GM18517 (cell line): ENCODE data around the gene CFAP410.

Source experiments
- ATAC-seq: cut with Tn5 transposase; IDR thresholded peaks from one replicate; pipeline ENCODE4 v1.9.1; 2021; ENCODE audit warnings: mild to moderate bottlenecking, moderate library complexity; ENCODE audit not compliant: unreplicated experiment

The CFAP410 gene

DNA sequence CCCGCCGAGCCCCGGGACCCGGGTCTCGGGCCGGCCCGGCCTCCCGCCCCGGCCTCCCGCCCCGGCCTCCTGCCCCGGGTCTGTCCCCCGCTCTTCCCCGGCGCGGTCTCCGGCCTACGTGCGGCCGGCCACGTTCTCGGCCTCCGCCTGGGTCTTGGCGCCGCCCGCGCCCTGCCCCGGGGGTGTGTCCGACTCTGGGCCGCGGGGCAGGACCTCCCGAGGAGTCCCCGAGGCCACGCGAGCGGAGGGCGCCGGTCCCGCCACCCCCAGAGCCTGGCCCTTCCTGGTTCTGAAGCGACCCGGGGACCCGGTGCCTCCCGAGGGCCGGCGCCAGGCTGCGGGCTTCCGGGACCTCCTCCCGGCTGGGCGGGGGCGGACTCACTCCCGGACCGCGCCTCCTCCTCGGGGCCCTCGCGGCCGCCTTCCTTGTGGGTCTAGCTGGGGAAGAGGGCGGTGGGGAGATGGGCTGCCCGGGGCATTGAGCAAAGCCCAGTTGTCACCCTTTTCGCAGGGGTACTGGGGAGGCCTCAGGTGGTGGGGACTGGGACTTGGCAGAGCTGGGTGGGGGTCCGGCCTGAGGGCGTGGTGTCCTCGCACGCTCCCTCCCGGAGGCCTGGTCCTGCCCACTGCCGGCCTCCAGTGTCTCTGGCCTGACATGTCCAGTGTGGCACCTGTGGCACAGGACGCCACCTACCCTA, 38.8 kb downstream of the CFAP410 start:
- no peak for ATAC-seq

DNA sequence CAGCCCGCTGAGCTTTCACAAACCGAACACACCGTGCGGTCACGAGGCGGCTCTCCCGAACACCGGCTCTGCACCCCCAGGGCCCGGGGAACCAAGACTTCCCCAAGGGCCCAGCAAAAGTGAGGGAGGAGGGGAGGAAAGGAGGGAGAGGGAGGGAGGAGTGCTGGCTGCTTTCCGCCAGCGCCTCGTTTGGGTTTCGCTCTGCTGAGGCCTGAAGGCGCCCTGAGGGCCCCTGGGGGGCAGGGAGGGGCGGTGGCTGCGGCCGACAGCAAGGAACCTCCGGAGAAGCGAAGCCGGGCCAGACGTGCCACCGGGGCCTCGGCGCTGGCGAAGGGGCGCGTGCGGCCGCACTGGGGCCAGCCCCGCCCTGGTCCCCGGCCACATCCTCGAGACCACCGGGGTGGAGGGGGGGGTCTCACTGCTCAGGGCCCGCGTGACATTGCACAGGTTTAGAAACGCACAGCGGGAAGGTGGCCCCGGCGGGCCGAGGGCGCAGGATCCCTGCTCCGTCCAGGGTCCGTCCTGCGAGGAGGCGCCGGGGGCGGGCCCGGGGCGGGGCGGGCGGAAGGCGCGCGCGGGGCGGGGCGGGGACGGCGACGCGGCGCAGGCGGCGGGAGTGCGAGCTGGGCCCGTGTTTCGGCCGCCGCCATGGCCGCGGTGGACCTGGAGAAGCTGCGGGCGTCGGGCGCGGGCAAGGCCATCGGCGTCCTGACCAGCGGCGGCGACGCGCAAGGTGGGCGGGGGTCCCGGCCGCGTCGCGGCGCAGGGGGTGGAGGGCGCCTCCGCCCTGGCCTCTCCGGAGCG, 39.5 kb downstream of the CFAP410 start, which contains the start of gene PFKL:
Gene PFKL, plus strand, starts transcription at position 596 of the 804 bp plus-strand sequence. Its CDS starts 53 bp downstream, at position 649.
- ATAC-seq = peak; percentile 54

DNA sequence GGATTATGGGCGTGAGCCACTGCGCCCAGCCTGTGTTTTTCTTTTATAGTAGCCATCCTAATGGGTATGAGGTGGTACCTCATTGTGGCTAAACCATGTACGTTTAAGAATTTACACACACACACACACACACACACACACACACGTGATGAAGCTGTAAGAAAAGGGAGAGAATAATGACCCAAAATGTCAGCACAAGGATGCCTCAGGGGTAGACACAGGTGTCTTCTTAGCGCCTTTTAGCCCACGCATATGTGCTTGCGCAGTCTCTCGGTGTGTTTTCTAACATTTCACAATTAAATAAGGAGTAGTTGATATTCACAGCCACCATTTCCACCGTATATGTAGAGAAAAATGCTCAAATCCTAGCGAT, 40.1 kb downstream of the CFAP410 start:
- peak; percentile 4 for ATAC-seq

DNA sequence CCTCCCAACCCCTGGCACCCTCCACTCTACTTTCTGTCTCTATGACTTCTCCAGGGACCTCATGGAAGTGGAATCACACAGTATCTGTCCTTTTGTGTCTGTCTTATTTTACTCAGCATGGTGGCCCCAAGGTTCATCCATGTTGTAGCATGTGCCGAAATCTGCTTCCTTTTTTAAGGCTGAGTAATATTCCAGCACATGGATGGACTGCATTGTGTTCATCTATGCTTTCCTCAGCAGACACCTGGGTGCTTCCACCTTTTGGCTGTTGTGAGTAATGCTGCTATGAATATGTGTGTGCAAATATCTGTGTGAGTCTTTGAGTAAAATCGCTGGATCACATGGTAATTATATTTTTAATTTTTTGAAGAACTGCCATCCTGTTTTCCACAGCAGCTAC, 40.9 kb downstream of the CFAP410 start:
- ATAC-seq = no peak

DNA sequence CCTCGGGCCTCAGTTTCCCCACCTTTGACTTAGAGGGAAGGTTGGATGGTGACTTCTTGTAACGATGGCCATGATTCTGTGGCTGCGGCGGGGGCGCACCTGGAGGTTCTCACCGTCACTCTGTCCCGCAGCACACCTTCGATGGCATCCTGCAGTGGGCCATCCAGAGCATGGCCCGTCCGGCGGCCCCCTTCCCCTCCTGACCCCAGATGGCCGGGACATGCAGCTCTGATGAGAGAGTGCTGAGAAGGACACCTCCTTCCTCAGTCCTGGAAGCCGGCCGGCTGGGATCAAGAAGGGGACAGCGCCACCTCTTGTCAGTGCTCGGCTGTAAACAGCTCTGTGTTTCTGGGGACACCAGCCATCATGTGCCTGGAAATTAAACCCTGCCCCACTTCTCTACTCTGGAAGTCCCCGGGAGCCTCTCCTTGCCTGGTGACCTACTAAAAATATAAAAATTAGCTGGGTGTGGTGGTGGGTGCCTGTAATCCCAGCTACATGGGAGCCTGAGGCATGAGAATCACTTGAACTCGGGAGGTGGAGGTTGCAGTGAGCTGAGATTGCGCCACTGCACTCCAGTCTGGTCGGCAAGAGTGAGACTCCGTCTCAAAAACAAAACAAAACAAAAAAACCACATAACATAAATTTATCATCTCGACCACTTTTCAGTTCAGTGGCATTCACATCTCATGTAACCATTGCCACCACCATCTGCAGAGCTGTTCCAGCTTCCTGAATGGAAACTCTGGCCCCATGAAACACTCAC, 41.5 kb downstream of the CFAP410 start:
- no peak for ATAC-seq

DNA sequence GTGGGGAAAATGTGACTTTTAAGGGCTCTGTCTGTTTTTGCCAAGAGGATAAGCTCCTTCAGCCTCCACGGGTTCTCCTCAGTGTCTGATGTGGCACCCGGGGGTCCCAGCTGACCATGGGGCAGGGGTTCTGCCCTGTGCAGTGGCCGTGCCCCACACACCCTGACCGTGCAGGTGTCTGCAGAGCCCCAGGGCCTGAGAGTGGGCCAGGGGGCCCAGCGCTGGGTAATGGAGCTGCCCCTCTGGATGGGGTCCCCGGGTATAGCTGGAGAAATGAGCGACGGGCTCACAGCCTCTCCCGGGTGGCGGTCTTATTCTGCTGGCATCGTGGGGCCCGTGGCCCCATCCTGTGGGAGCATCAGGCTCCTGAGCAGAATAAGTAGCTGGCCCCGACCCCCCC, 42.3 kb downstream of the CFAP410 start:
- ATAC-seq = no peak

DNA sequence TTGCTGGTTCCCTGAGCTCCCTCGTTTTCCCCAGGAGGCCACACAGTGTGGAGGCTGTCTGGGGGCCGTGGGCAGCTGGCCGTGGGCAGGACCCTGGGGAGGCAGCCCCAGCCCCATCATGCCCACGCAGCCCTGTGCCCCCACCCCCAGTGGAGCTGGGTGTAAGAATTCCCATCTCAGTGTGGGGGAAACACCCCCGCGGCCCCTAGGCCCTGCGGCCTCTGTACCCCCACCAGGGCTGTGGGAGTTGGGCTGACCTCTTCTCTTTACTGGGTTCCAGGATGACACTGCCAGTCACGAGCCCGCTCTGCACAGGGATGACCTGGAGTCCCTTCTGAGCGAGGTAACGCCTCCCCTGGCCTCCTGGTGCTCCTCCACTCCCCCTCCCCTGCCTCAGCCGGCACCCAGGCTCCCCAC, 43.1 kb downstream of the CFAP410 start:
- no peak for ATAC-seq

DNA sequence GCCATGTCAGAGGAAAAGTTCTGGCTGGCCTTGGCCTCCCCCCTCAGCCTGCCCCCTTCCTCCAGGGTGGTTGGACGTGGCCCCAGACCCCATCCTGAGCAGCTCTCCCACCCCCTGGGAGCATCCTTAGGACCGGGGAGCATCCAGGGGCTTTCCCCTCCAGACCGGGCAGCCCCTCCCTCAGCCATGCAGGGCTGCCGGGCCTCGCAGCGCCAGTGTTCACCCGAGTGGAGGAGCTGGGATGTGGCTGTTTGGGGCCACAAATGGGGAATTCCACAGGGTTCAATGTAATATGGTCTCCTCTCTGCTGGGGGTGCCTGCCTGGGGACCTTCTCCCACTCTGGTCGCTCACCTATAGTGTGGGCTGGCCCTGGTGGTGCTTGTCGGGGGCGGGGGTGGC, 43.5 kb downstream of the CFAP410 start:
- ATAC-seq = no peak

DNA sequence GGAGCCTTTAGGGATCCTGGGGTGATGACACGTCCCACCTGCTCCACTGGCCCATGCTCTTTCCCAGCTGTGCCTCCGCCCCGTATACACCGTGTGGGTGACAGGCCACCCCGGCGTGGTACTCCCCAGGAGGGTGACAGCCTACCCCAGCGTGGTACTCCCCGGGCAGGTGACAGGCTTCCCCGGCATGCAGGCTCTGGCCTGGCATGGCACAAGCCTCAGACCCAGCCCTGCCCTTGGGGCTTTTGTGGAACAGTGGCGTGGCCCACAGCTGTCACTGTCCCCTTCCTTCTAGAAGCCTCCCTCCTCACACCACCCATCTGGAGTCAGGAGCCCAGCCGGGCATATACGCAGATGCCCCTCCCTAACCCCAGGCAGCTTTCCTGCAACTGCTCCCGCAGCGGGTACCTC, 44.0 kb downstream of the CFAP410 start:
- ATAC-seq = no peak

DNA sequence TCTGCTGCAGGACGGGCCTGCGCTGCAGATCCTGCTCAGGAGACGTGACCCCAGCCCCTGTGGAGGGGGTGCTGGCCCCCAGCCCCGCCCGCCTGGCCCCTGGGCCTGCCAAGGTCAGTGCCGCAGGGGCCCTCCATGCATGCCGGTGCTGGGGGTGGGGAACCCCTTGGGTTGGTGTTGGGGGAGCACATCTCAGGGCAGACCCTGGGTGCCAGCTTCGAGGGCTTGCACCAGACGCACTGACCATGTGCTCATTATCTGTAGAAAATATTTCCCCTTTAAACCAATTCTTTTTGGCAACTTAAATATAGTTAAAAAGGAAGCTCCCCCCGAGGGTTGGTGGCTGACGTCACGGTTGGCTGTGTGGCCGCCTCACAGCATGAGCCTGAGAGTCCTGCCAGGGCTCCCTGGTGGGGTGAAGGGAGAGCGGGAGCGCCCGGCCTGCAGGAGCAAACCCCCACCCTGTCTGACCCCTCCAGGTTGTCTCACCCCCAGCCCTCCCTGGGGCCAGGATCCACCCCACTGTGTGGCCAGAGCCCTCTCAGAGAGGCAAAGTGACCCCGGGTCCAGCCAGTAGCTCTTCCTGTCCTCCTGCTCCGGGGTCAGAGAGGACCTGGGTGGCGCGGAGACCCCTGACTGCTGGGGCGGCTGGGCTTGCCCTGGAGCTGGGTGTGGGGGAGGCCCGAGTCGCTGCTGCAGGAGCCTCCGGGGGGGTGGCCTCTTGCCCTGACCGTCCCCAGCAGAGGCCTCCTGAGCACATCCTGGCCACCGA, 44.6 kb downstream of the CFAP410 start:
- no peak for ATAC-seq

DNA sequence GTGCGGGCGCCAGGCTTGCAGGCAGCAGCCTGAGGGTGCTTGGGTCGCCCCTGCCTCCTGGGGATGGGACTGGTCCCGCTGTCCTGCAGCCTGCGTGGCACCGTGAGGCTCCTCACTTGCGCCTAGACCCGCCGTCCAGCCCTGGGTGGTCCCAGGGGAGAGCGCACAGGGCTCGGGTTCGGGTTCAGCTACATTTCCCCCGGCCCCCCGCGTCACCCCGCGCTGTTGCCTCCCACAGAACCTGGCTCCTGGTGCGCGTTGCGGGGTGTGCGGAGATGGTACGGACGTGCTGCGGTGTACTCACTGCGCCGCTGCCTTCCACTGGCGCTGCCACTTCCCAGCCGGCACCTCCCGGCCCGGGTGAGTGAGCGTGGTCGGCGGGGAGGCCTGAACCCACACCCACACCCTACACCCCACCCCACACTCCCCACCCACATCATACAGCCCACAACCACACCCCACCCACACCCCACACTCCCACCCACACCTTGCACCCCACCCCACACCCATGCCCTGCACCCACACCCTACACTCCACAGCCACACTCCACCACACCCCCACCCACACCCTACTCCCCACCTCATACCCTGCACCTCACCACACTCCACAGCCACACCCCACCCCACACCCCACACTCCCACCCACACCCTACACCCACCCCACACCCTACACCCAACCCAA, 45.5 kb downstream of the CFAP410 start:
- ATAC-seq = no peak

DNA sequence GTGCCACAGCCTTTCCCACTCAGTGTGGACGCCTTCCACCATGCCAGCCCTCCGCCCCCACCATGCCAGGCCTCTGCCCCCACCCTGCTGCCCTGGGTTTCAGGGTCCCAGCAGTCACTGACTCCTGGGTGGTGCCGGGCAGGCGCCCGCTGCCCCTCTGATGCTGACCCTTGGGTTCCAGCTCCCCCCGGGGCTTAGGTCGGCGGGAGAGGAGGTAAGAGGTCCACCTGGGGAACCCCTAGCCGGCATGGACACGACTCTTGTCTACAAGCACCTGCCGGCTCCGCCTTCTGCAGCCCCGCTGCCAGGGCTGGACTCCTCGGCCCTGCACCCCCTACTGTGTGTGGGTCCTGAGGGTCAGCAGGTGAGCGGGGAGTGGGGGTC, 46.4 kb downstream of the CFAP410 start:
- no peak for ATAC-seq

DNA sequence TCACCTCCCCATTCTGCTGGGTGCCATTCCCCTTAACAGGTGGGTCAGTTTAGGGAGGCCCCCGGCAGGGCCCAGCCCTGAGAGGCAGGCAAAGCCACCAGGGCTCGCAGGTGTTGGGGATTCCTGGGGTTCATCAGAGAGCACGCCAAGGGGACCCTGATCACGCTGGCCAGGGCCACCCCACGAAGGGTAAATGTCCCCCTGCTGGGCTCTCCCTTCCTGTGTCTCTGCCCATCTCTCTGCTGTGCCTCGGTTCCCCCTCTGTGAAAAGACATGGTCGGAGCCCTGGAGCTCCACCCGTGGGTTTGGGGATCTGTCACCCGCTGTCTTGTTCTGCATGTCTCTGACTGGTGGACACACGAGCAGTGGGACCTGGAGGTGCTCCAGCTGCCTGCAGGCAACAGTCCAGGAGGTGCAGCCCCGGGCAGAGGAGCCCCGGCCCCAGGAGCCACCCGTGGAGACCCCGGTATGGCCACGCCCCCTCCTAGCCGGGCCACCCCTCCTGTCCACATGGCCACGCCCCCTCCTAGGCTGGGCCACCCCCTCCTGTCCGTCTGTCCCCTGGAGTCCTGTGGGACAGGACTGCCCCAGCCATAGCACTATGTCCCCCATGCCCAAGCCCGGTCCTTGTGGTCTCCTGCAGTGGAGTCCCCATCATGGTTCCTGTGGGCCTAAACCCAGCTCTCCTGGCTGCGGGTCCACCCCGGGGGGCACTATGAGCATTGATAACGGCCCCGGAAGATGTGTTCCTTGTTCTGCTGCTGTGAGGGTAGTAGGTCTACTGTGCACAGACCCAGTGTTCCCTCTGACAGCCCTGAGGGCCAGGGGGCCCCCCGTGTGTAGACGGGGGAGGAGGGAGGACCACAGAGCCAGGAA, 47.0 kb downstream of the CFAP410 start:
- ATAC-seq = no peak

DNA sequence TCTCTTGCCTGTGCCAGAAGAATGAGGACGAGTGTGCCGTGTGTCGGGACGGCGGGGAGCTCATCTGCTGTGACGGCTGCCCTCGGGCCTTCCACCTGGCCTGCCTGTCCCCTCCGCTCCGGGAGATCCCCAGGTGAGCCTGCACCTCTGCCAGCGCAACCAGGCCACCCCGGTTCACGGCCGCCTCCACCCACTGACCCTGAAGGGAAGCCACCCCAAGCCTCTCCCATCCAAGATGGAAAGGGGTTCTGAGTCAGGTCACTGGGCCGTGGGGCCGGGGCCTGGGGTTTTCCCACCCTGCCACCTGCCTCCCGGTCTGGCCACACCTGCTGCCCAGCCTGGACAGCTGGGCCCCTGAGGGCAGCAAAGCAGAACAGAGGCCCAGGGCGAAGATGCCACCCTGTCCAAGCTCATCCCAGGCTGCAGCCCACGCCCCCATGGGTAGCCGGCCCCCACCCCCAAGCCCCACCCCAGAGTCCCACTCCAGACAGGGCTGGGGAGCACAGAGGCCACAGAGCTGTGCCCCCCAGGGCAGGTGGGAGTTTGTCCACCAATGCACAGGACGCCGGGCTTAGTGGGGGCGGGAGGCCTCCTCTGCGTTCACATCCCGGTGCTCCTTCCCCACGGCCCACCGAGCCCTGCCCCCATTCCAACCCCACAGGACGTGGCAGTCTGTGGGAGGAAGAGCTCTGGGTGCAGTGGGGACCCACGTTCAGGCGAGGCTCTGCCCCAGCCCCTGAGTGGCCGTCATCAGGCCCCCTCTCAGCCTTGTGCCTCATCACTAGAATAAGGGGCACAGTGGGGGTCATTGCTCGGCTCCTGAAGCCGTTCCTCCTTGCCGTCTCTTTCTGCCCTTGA, 47.9 kb downstream of the CFAP410 start:
- no peak for ATAC-seq

DNA sequence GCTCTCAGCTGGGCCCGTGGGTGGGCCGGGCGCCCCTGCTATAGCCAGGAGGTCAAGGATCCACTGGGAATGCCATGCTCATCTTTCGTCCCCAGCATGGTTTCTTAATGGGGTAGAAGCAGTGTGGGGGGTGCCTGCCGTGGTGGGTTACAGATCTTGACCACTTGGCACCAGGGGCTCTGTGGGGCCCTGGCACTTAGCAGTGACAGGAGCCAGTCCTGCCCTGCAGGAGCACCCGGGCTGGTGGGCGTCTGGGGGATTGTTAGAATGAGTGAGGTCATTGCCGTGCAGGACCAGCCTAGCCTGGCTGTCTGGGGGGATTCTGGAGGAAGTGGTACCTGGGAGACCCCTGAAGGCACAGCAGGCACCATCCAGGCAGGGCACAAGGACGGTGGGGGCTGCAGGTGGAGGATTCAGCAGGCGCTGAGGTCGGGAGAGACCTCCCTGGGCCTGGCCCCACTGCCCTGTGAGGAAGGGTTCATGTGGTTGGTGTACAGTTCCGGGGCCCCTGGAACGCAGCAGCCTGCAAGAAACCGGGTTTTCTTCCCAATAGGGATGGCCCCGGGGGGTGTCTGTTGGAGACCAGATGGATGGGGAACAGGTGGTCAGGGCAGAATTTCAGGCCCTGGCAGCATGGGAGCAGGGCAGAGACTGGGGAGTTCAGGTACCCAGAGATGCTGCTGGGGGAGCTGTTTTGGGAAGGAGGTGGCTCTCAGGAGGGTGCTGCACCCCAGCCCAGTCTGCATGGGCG, 48.7 kb downstream of the CFAP410 start:
- ATAC-seq = no peak

DNA sequence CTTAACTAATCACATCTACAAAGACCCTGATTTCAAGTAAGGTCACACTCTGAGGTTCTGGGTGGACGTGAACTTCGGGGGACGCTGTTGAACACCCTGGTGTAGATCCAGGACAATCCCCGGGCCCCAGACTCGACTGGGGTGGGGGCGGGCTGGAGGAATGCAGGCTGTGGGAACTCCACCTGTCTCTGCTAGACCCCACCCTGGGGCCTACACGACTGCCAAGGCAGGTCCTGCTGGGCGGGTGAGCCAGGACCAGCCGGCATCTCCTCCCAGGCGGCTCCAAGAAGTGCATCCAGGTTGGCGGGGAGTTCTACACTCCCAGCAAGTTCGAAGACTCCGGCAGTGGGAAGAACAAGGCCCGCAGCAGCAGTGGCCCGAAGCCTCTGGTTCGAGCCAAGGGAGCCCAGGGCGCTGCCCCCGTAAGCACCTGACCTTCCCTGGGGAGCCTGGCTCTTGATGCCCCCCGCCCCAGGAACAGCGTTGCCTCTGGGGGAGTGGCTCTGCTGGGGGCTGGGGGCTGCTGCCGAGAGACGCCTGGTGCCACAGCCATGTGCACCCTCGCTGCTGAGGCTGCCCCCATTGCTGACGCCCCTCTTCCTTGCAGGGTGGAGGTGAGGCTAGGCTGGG, 49.7 kb downstream of the CFAP410 start:
- ATAC-seq = no peak
